MCF 10A (cell line): ENCODE measurements around the gene NREP. TPM values are rescaled to one million over a fixed set of nuclear protein-coding genes. Genes with fewer than 3 reads are reported as not detected.

Source experiments
- BruUV-seq: library from RNA; stranded (reverse); fragments of 400-500 nt; replicated peaks from 2 replicates; lab custom pipeline; 2021; lab: Mats Ljungman, UMichigan
- CTCF ChIA-PET: fragments of 300-600 bp; sonication (Branson Sonifier 250); formaldehyde crosslinking; extraction: SDS; loops from one replicate; lab custom pipeline; 2021; ENCODE audit warnings: antibody characterized with exemption, inconsistent platforms; lab: Yijun Ruan, JAX
- POLR2A ChIA-PET: fragments of 300-600, 350-650 bp; sonication (Branson Sonifier 250); formaldehyde crosslinking; extraction: SDS; loops from one replicate; lab custom pipeline; 2020; ENCODE audit warnings: antibody characterized with exemption, inconsistent platforms; lab: Yijun Ruan, JAX
- DNase-seq: peaks from one replicate; pipeline ENCODE4 v3.0.0-alpha.2; 2018; ENCODE audit not compliant: unreplicated experiment
- H3K27ac Mint-ChIP-seq: one replicate; pipeline ENCODE4 v1.8.0; 2022; ENCODE audit warnings: mild to moderate bottlenecking, low read depth, mixed read lengths; ENCODE audit not compliant: unreplicated experiment
- H3K27me3 Mint-ChIP-seq: one replicate; pipeline ENCODE4 v1.8.0; 2022; ENCODE audit warnings: mixed read lengths; ENCODE audit not compliant: insufficient read depth, unreplicated experiment
- H3K36me3 Mint-ChIP-seq: one replicate; pipeline ENCODE4 v1.8.0; 2022; ENCODE audit warnings: mild to moderate bottlenecking, moderate library complexity, mixed read lengths; ENCODE audit not compliant: insufficient read depth, unreplicated experiment
- H3K4me1 Mint-ChIP-seq: one replicate; pipeline ENCODE4 v1.8.0; 2022; ENCODE audit warnings: mixed read lengths; ENCODE audit not compliant: insufficient read depth, unreplicated experiment
- H3K4me3 Mint-ChIP-seq: one replicate; pipeline ENCODE4 v1.8.0; 2022; ENCODE audit warnings: mild to moderate bottlenecking, moderate library complexity, mixed read lengths; ENCODE audit not compliant: unreplicated experiment
- H3K9me3 Mint-ChIP-seq: one replicate; pipeline ENCODE4 v1.8.0; 2022; ENCODE audit warnings: mixed read lengths; ENCODE audit not compliant: unreplicated experiment
- intact Hi-C: fragments of 100-400 bp; cut with micrococcal nuclease; formaldehyde crosslinking; loops from 2 replicates; pipeline ENCODE4 v1.14.1; 2022
- total RNA-seq: library from RNA; stranded (reverse); gene quantifications from 2 replicates; pipeline ENCODE4 v1.2.3, GENCODE V29; 2022
- TF ChIP-seq, protein P1 (sequence below): fragments of 200-600 bp; IDR thresholded peaks from one replicate; pipeline ENCODE4 v1.8.0; 2022; ENCODE audit warnings: antibody characterized with exemption, mild to moderate bottlenecking; ENCODE audit not compliant: unreplicated experiment

The NREP gene
- total RNA-seq, 1 experiment from 2014 or later = 2.5 TPM

DNA sequence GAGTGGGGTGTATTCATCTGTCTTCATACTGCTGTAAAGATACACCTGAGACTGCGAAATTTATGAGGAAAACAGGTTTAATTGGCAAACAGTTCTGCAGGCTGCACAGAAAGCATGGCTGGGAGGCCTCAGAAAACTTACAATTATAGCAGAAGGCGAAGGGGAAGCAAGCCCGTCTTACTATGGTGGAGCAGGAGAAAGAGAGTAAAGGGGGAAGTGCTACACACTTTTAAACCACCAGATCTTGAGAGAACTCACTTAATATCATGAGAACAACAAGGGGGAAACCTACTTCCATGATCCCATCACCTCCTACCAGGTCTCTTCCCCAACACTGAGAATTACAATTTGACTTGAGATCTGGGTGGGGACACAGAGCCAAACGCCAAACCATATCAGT, 12.5 kb upstream of the NREP start:
- intact Hi-C loops = no loop called here

DNA sequence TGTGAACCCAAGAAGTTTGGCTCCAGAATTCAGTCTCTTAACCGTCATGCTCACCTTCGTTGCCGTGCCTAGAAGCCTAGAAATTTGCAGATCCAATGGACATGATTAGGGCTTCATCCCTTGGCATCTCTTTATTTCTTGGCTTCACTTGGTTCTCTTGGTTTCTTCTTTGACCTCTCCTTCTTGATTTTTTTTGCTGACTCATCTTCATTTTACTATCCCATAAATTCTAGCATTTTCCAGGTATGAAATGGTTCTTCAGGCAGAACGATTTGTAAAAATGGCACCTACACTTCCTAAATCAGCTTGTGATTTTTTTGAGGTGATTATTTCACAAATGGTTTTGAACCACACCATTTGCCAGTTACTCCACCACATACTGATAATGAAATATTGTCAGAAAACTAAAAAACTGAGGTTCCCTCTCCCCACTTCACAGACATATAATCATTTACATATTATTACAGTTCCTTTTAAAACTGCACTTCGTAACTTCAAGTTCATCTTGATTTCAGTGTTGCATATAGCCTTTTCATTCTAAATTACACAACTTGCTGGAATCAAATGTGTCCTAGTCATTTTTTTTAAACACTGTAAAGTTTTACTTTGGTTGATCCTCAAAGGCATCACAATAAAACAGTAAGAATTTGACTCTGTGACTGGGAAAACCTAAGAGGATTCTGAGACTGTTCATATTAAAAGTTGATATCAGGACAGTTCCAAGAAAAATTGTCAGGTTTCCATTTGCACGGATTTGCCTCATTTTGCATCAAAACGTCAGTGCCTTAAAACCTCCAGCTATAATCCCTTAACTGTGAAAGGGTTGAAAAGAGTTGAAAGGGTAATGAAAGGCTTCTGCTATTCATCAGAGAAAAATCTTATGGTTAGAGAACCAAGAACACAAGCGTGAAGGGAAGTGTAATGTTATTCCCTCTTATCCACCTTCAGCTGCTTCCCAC, 8.9 kb upstream of the NREP start:
- Mint-ChIP-seq H3K4me1 (no peaks in the 10 kb centered on the region), H3K4me3 (no peak overlapping the region), H3K27ac (no peak overlapping the region), H3K36me3 (no peaks in the 10 kb centered on the region), H3K27me3 (no peaks in the 10 kb centered on the region), H3K9me3 (no peaks in the 10 kb centered on the region)
- no TSS peak for BruUV-seq
- POLR2A ChIA-PET = interaction anchor here (0.7 to 1.6 kb wide), 2 partner anchors 8 to 417 kb away, joined by 3 to 6 read pairs; partner anchors contain the start of gene NREP
- TF ChIP-seq, protein P1, sequence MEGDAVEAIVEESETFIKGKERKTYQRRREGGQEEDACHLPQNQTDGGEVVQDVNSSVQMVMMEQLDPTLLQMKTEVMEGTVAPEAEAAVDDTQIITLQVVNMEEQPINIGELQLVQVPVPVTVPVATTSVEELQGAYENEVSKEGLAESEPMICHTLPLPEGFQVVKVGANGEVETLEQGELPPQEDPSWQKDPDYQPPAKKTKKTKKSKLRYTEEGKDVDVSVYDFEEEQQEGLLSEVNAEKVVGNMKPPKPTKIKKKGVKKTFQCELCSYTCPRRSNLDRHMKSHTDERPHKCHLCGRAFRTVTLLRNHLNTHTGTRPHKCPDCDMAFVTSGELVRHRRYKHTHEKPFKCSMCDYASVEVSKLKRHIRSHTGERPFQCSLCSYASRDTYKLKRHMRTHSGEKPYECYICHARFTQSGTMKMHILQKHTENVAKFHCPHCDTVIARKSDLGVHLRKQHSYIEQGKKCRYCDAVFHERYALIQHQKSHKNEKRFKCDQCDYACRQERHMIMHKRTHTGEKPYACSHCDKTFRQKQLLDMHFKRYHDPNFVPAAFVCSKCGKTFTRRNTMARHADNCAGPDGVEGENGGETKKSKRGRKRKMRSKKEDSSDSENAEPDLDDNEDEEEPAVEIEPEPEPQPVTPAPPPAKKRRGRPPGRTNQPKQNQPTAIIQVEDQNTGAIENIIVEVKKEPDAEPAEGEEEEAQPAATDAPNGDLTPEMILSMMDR = no peak
- no peak for DNase-seq
- CTCF ChIA-PET = interaction anchor here (0.6 kb wide), 1 partner anchor 218 kb away, joined by 3 read pairs; no protein-coding TSS in a partner anchor
- intact Hi-C loops = no loop called here

More for the DNA sequence above, 12.5 kb upstream of the NREP start:
- Mint-ChIP-seq H3K36me3 (no peaks in the 10 kb centered on the region), H3K4me3 (no peak overlapping the region), H3K9me3 (no peaks in the 10 kb centered on the region), H3K4me1 (peaks cover 6% of the 10 kb centered on the region), H3K27me3 (no peaks in the 10 kb centered on the region), H3K27ac (no peak overlapping the region)
- POLR2A ChIA-PET = no interaction called here
- CTCF ChIA-PET = no interaction called here
- no peak for DNase-seq
- TF ChIP-seq, protein P1 = no peak
- BruUV-seq = no TSS peak

DNA sequence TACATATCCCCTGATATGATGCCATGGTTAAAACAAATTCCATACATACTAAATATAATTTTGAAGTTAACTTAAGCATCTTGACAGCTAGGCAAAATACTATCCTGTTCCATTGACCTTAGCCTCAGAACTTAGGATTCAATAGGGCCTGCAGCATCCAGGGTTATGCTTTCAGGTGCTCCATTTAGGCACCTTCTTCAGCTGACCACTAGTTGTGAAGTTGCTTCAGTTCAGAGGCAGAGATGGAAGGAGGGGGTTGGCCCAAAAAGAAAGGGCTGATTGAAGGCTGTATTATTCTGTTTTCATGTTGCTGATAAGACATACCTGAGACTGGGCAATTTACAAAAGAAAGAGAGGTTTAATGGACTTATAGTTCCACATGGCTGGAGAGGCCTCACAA, 7.0 kb upstream of the NREP start:
- H3K27me3 Mint-ChIP-seq = no peaks in the 10 kb centered on the region
- no peaks in the 10 kb centered on the region for H3K36me3 Mint-ChIP-seq
- no TSS peak for BruUV-seq
- intact Hi-C loops = no loop called here
- H3K4me3 Mint-ChIP-seq = no peak overlapping the region
- TF ChIP-seq, protein P1 = no peak
- no peak overlapping the region for H3K27ac Mint-ChIP-seq
- no peaks in the 10 kb centered on the region for H3K9me3 Mint-ChIP-seq
- no peak for DNase-seq
- ChIA-PET CTCF (interaction anchor here (0.6 to 0.7 kb wide), 2 partner anchors 269 to 1085 kb away, joined by 3 to 5 read pairs; no protein-coding TSS in a partner anchor), POLR2A (no interaction called here)
- H3K4me1 Mint-ChIP-seq = no peaks in the 10 kb centered on the region

DNA sequence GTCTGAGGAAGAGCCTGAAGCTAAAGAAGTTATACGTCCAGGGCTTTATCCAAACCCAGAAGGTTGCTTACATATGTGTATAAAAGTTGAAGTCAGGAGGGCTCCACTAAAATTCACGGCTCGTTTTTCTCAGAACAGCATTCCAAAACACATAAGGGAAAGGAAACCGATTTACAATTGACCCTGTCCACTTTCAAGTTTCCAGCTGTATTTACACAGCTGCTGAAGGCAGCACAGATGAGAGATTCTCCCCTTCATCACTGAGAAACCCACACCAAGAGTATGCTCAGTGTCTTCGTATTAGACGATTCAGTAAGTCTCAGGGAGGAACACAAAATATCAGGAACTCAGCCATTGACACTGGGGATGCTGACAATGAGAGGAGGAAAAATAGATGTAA, 5.9 kb upstream of the NREP start:
- CTCF ChIA-PET = no interaction called here
- BruUV-seq = no TSS peak
- intact Hi-C loops = no loop called here
- Mint-ChIP-seq H3K4me3 (no peak overlapping the region), H3K36me3 (no peaks in the 10 kb centered on the region), H3K27me3 (no peaks in the 10 kb centered on the region), H3K4me1 (no peaks in the 10 kb centered on the region), H3K27ac (no peak overlapping the region), H3K9me3 (no peaks in the 10 kb centered on the region)
- TF ChIP-seq, protein P1 = no peak
- DNase-seq = no peak
- POLR2A ChIA-PET = no interaction called here
